GM18867 (cell line): ENCODE measurements around the gene GSK3A.
"Not testable (repeated sequence)": the region's sequence is repeated elsewhere in the genome, so short reads cannot be mapped to it uniquely, and the experiment has no call there.

ENCODE experiments used
- ATAC-seq: cut with Tn5 transposase; IDR thresholded peaks from one replicate; pipeline ENCODE4 v1.9.1; 2021; ENCODE audit warnings: mild to moderate bottlenecking, moderate library complexity; ENCODE audit not compliant: unreplicated experiment

GSK3A gene

GRCh38 chr19:42269478-42270345 lies 27.3 kb upstream of the GSK3A start:
- no peak for ATAC-seq

- peak; percentile 78 for ATAC-seq
These were observed 26.5 kb upstream of the GSK3A start, which contains the start of gene CIC for GRCh38 chr19:42268704-42269477. TSS of gene CIC (plus strand) at chr19:42269252. CDS start at chr19:42271784, 2,532 bp downstream.

- peak; percentile 57 for ATAC-seq
These were observed 25.8 kb upstream of the GSK3A start for GRCh38 chr19:42268142-42268703.

- no peak for ATAC-seq
These were observed 25.3 kb upstream of the GSK3A start for GRCh38 chr19:42267644-42268141.

- ATAC-seq: not testable (repeated sequence)
These were observed 24.7 kb upstream of the GSK3A start for GRCh38 chr19:42266928-42267603.

- ATAC-seq: not testable (repeated sequence)
These were observed 23.7 kb upstream of the GSK3A start for GRCh38 chr19:42266105-42266504.

GRCh38 chr19:42261763-42262162 lies 19.4 kb upstream of the GSK3A start:
- no peak for ATAC-seq

- ATAC-seq: not testable (repeated sequence)
These were observed 15.4 kb upstream of the GSK3A start for GRCh38 chr19:42257842-42258241.

GRCh38 chr19:42255766-42256745 lies 13.7 kb upstream of the GSK3A start:
- no peak for ATAC-seq

GRCh38 chr19:42254850-42255765 lies 12.7 kb upstream of the GSK3A start, which contains the start of gene ERF:
TSS of gene ERF (minus strand) at chr19:42255128. CDS start at chr19:42254999, 129 bp downstream.
- ATAC-seq: peak; percentile 60

GRCh38 chr19:42254089-42254849 lies 11.9 kb upstream of the GSK3A start:
- peak; percentile 32 for ATAC-seq

- ATAC-seq: peak; percentile 21
These were observed 11.1 kb upstream of the GSK3A start for GRCh38 chr19:42253245-42254088.

GRCh38 chr19:42252365-42253244 lies 10.2 kb upstream of the GSK3A start:
- no peak for ATAC-seq

- ATAC-seq: no peak
These were observed 9.4 kb upstream of the GSK3A start for GRCh38 chr19:42251572-42252358.
